Testis (tissue), 2 donors: ENCODE measurements around the gene TOX3.

ENCODE experiments used
- POLR2A ChIP-seq: fragments of 450-650 bp; IDR thresholded peaks from one replicate; pipeline ENCODE4 v1.6.1; 2017; ENCODE audit warnings: antibody characterized with exemption, mild to moderate bottlenecking, moderate library complexity
- TF ChIP-seq, protein P1 (sequence below), 3 experiments: fragments of 450-650 bp in 2 of 3; fragments of 200-600 bp in 1 of 3; sonication (generic) in 1 of 3; IDR thresholded peaks; one replicate each; pipeline ENCODE4 v1.5.1; 2016 to 2019; ENCODE audit warnings: antibody characterized with exemption in 3 of 3, mild to moderate bottlenecking in 2 of 3, moderate library complexity in 1 of 3

DNA sequence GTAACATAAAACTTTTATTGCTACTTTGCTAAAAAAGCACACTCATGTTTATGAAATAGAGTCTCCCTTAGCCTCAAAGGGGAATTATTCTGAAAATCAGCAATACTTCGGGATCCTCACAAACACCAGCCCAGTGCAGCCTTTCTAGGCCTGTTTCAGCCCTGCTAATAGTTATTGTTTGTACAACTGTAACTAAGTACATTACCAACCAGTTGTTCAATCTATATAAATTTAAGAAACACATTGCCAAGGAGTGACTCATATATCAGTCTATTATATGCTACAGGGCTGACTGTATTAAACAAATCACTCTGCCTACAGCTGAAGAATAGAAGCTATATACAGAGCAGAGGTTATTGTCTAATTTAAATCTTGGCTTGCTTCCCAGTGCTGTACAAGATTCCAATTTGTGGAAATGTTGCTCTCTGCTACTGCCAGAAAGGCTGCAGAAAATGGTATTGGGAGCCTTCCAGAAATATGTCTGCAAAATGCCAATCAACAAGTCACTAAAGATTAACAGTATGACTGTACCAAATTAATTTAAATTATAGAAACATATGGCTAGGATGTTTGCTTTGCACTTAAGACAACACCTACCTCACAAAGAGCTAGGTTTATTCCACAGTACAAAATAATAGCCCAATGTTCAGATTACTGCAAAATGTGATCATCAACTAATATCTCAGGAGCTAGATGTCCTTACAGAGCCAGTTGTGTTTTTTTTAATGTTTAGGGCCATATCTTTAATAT is 49.7 kb downstream of the TOX3 start:
- TF ChIP-seq, protein P1, sequence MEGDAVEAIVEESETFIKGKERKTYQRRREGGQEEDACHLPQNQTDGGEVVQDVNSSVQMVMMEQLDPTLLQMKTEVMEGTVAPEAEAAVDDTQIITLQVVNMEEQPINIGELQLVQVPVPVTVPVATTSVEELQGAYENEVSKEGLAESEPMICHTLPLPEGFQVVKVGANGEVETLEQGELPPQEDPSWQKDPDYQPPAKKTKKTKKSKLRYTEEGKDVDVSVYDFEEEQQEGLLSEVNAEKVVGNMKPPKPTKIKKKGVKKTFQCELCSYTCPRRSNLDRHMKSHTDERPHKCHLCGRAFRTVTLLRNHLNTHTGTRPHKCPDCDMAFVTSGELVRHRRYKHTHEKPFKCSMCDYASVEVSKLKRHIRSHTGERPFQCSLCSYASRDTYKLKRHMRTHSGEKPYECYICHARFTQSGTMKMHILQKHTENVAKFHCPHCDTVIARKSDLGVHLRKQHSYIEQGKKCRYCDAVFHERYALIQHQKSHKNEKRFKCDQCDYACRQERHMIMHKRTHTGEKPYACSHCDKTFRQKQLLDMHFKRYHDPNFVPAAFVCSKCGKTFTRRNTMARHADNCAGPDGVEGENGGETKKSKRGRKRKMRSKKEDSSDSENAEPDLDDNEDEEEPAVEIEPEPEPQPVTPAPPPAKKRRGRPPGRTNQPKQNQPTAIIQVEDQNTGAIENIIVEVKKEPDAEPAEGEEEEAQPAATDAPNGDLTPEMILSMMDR (IDR thresholded peaks at IDR 0.05), result no peak
- no peak for TF ChIP-seq POLR2A
